Activated CD4-positive, alpha-beta T cell treated with anti-CD3 and anti-CD28 coated beads, Interleukin-2, amount 10 ng/mL, durations not matched to agents 7 days and 5 days (primary cell): Measurements from ENCODE around the gene TBL1Y. TPM values are rescaled to one million over a fixed set of nuclear protein-coding genes. Genes with fewer than 3 reads are reported as not detected.

ENCODE experiments used
- CTCF ChIA-PET: fragments of 350-600 bp; sonication (Branson Sonifier 250); formaldehyde crosslinking; loops from one replicate; lab custom pipeline; 2021; ENCODE audit warnings: antibody characterized with exemption; lab: Charles Lee
- POLR2A ChIA-PET: fragments of 350-600 bp; sonication (Branson Sonifier 250); formaldehyde crosslinking; loops from one replicate; lab custom pipeline; 2021; ENCODE audit warnings: antibody characterized with exemption; lab: Charles Lee
- DNase-seq: peaks from one replicate; pipeline ENCODE4 v3.0.0-alpha.2; 2020
- H3K27ac Mint-ChIP-seq: one replicate; pipeline ENCODE4 v1.8.0; 2021; ENCODE audit warnings: mild to moderate bottlenecking, moderate library complexity, mixed read lengths
- H3K27me3 Mint-ChIP-seq: one replicate; pipeline ENCODE4 v1.8.0; 2021; ENCODE audit warnings: mixed read lengths
- H3K36me3 Mint-ChIP-seq: one replicate; pipeline ENCODE4 v1.8.0; 2021; ENCODE audit warnings: low read depth, mixed read lengths
- H3K4me1 Mint-ChIP-seq: one replicate; pipeline ENCODE4 v1.8.0; 2021; ENCODE audit warnings: mixed read lengths
- H3K4me3 Mint-ChIP-seq: one replicate; pipeline ENCODE4 v1.8.0; 2021; ENCODE audit warnings: mild to moderate bottlenecking, moderate library complexity, mixed read lengths
- H3K9me3 Mint-ChIP-seq: one replicate; pipeline ENCODE4 v1.8.0; 2021; ENCODE audit warnings: mixed read lengths
- total RNA-seq, 2 experiments: library from RNA; stranded (reverse); gene quantifications; one replicate each; pipeline ENCODE4 v1.2.3, GENCODE V29; 2021

Gene TBL1Y
- total RNA-seq, 2 experiments from 2014 or later: not detected

DNA sequence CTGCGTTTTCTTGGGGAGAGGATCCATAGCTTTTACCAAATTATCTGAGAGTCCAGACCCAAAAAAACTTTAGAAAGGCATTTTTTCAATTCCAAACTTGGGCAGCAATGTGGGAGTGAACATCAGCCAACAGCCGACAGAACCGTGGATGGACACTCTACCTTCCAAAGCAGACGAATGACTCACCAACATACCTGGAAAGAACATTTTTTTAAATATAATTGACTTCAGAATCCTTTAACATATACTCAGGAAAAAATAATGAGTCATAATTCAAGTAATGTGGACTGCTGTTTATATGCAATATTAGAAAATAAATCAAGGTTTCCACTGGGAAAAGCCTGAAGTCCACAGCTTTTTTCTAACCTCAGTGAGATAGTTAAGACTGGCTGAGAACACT, 211.7 kb downstream of the TBL1Y start:
- no peak for DNase-seq
- Mint-ChIP-seq H3K27me3 (peaks cover 5% of the 10 kb centered on the region), H3K27ac (no peak overlapping the region), H3K4me1 (peaks cover 2% of the 10 kb centered on the region), H3K9me3 (no peaks in the 10 kb centered on the region), H3K36me3 (no peaks in the 10 kb centered on the region), H3K4me3 (no peak overlapping the region)
- ChIA-PET CTCF (no interaction called here), POLR2A (no interaction called here)

DNA sequence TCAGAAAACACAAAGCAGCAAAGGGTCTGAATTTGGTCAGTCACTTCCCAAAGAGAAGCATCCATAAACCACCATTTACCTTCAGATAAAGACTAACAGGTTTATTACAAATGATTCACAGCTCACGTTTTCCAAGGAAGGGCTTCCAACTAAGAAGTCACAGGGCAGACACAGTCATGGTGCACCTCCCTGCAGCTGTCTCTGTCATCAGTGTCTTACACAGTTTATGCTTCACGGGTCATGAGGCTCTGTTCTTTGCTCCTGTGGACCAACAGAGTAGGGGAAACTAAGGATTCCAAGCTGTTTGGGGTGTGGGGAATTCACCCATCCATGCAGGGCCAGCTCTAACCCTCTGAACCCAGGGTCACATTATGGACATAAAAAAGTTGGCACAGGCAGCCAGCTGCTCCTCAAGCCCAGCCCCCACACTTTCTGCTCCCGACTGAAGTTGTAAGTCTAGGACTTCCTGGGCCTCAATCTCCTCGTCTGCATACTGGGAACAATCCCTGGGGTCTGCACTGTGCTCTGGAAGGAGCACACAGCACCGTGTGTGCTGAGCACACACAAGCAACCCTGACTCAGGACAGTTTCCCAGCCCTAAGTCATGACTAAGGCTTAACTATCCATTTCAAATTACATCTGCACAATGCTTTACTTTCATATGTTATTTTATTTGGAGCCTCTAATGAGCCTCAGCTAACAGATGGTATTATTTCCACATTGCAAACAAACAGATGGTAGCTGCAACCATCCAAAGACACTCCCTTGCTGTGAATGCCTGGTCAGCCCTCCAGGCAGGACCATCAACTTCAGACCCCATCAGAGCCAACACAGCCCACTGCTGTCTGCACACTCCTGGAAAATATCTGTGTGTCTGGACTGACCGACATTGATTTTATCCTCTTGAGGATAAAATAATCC, 214.9 kb downstream of the TBL1Y start:
- H3K4me3 Mint-ChIP-seq: no peak overlapping the region
- CTCF ChIA-PET: no interaction called here
- DNase-seq: no peak
- H3K27ac Mint-ChIP-seq: no peak overlapping the region
- H3K27me3 Mint-ChIP-seq: no peaks in the 10 kb centered on the region
- no peaks in the 10 kb centered on the region for H3K4me1 Mint-ChIP-seq
- no peaks in the 10 kb centered on the region for H3K36me3 Mint-ChIP-seq
- no peaks in the 10 kb centered on the region for H3K9me3 Mint-ChIP-seq
- POLR2A ChIA-PET: no interaction called here

DNA sequence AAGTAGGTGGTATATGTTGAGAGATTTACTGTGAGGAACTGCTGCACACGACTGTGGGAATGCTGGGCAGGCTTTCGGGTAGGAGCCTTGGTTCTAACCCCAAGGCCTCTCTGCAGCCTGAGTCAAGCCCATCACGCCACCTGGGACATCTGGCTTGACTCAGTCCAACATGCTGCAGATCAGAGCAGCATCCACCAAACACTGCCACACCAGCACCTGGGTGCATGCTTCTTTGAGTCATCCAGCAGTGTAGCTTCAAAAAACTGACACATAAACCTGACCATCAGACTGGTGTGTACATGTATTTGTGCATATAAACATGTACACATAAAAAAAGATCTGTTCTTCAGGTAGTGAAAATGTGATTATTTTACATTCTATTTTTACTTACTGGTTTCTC, 217.7 kb downstream of the TBL1Y start:
- DNase-seq: no peak
- ChIA-PET POLR2A (no interaction called here), CTCF (no interaction called here)
- no peaks in the 10 kb centered on the region for H3K9me3 Mint-ChIP-seq
- H3K27ac Mint-ChIP-seq: no peak overlapping the region
- no peaks in the 10 kb centered on the region for H3K4me1 Mint-ChIP-seq
- H3K36me3 Mint-ChIP-seq: no peaks in the 10 kb centered on the region
- no peak overlapping the region for H3K4me3 Mint-ChIP-seq
- H3K27me3 Mint-ChIP-seq: peaks cover 7% of the 10 kb centered on the region

Other genes with a start within 250 kb of the TBL1Y start
- gene AMELY, start 1.1 kb downstream of the TBL1Y start, total RNA-seq: not detected